ENCODE data around the gene KRTAP10-3.
"Not testable (repeated sequence)": the region's sequence is repeated elsewhere in the genome, so short reads cannot be mapped to it uniquely, and the experiment has no call there.

- not testable (repeated sequence) for TF ChIP-seq POLR2A (IDR thresholded peaks at IDR 0.05)
- TF ChIP-seq, protein P1, sequence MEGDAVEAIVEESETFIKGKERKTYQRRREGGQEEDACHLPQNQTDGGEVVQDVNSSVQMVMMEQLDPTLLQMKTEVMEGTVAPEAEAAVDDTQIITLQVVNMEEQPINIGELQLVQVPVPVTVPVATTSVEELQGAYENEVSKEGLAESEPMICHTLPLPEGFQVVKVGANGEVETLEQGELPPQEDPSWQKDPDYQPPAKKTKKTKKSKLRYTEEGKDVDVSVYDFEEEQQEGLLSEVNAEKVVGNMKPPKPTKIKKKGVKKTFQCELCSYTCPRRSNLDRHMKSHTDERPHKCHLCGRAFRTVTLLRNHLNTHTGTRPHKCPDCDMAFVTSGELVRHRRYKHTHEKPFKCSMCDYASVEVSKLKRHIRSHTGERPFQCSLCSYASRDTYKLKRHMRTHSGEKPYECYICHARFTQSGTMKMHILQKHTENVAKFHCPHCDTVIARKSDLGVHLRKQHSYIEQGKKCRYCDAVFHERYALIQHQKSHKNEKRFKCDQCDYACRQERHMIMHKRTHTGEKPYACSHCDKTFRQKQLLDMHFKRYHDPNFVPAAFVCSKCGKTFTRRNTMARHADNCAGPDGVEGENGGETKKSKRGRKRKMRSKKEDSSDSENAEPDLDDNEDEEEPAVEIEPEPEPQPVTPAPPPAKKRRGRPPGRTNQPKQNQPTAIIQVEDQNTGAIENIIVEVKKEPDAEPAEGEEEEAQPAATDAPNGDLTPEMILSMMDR (IDR thresholded peaks at IDR 0.05): not testable (repeated sequence)
Observed at GRCh38 chr21:44573630-44574456, 15.2 kb upstream of the KRTAP10-3 start, which contains the start of gene KRTAP10-4.

Data from heart left ventricle (tissue), 13 donors.